Measurements from ENCODE around the gene MBD3L2B. TPM values are rescaled to one million over a fixed set of nuclear protein-coding genes. Genes with fewer than 3 reads are reported as not detected.
A peak's percentile ranks its signal among the peaks of the same experiment; 100 is the strongest.

The MBD3L2B gene
- total and polyA plus RNA-seq, 8 donors, result not detected

GRCh38 chr19:6987850-6988249 is 33.4 kb downstream of the MBD3L2B start:
- TF ChIP-seq CTCF (IDR thresholded peaks at IDR 0.05), result no peak
- Histone ChIP-seq H3K9me3 (no peaks in the 10 kb centered on the region), H3K4me3 (no peak overlapping the region), H3K27ac (no peak overlapping the region), H3K4me1 (no peaks in the 10 kb centered on the region), H3K27me3 (no peaks in the 10 kb centered on the region), H3K36me3 (no peaks in the 10 kb centered on the region)
- 29 to 39% methylated on average over 4 of the region's 4 CpGs for WGBS, 2 donors
- no peak for DNase-seq
- peak in 1 of 4 donors; percentile 60 for ATAC-seq
- no peak for FAIRE-seq
- intact Hi-C loops (cut with DNase I), result no loop called here

DNA sequence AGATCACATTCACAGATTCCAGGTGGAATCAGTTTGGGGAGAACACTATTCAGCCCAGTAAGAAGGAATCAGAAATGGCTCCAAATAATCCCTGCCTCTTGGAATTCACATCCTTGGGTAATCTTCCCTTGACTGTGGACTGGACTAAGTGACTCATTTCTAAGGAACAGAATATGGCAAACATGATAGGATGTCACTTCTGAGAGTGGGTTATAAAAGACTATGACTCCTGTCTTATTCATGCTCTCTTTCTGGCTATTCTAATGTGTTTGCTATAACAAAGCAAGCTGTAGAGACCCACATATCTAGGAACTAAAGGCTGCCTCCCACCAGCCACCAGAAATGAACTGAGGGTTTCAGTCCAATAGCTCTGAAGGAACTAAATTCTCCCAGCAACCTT is 37.8 kb downstream of the MBD3L2B start:
- intact Hi-C loops (cut with DNase I), result no loop called here
- no peak for TF ChIP-seq CTCF (IDR thresholded peaks at IDR 0.05)
- DNase-seq (no peak), ATAC-seq (no peak), FAIRE-seq (no peak)
- Histone ChIP-seq H3K9me3 (no peaks in the 10 kb centered on the region), H3K4me1 (no peaks in the 10 kb centered on the region), H3K36me3 (no peaks in the 10 kb centered on the region), H3K27ac (no peak overlapping the region), H3K4me3 (no peak overlapping the region), H3K27me3 (no peaks in the 10 kb centered on the region)

- ATAC-seq (no peak), DNase-seq (no peak), FAIRE-seq (no peak)
- peaks cover 0 to 4% (median 0%) of the 10 kb centered on the region in 4 donors for H3K27me3 ChIP-seq
- intact Hi-C loops (cut with DNase I), result no loop called here
- no peak overlapping the region for H3K27ac ChIP-seq
- TF ChIP-seq CTCF (IDR thresholded peaks at IDR 0.05), result no peak
- H3K36me3 ChIP-seq, result no peaks in the 10 kb centered on the region
- 56 to 68% methylated on average over 3 of the region's 3 CpGs for WGBS, 2 donors
- H3K9me3 ChIP-seq, result no peaks in the 10 kb centered on the region
- H3K4me1 ChIP-seq, result no peaks in the 10 kb centered on the region
- no peak overlapping the region for H3K4me3 ChIP-seq
Observed at GRCh38 chr19:6979399-6979798, 41.8 kb downstream of the MBD3L2B start.

- Histone ChIP-seq H3K27ac (no peak overlapping the region), H3K36me3 (no peaks in the 10 kb centered on the region), H3K4me3 (no peak overlapping the region), H3K9me3 (no peaks in the 10 kb centered on the region), H3K4me1 (no peaks in the 10 kb centered on the region), H3K27me3 (peaks cover 0 to 4% (median 0%) of the 10 kb centered on the region in 4 donors)
- TF ChIP-seq CTCF (IDR thresholded peaks at IDR 0.05), result no peak
- intact Hi-C loops (cut with DNase I), result no loop called here
- no peak for FAIRE-seq
- no peak for ATAC-seq
- 60 to 69% methylated on average over 5 of the region's 5 CpGs for WGBS, 2 donors
- DNase-seq, result no peak
Observed at GRCh38 chr19:6976197-6976596, 45.0 kb downstream of the MBD3L2B start.

DNA sequence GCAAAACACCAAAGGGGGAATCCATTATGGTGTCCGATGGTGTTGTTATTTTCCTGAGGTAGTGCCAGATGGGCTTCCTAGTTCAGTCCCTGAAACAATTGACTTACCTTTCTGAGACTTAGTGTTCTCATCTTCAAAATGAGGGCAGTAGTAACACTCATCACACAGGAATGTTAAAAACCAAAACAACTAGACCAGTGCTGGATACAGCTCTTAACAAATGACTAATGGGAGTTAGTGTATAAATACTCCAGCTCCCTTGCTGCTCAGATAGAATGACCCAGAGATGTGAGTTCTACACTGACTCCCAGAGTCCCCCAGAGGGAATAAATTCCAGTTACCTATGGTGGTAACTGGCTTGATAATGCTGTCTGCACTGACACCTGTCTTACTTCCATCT is 49.9 kb downstream of the MBD3L2B start:
- no peaks in the 10 kb centered on the region for H3K27me3 ChIP-seq
- no peak overlapping the region for H3K27ac ChIP-seq
- ATAC-seq (no peak), DNase-seq (no peak), FAIRE-seq (no peak)
- WGBS, 2 donors, result 82 to 89% methylated on average over 1 of the region's 1 CpG
- no peak for TF ChIP-seq CTCF (IDR thresholded peaks at IDR 0.05)
- no peak overlapping the region for H3K4me3 ChIP-seq
- no peaks in the 10 kb centered on the region for H3K9me3 ChIP-seq
- H3K36me3 ChIP-seq, result no peaks in the 10 kb centered on the region
- intact Hi-C loops (cut with DNase I), result no loop called here
- no peaks in the 10 kb centered on the region for H3K4me1 ChIP-seq

Data from pancreas (tissue), 10 donors.